Activated CD8-positive, alpha-beta T cell treated with anti-CD3 and anti-CD28 coated beads, Interleukin-2, amount 10 ng/mL, durations not matched to agents 7 days and 5 days (primary cell): ENCODE measurements around the gene OPA3. TPM values are rescaled to one million over a fixed set of nuclear protein-coding genes. Genes with fewer than 3 reads are reported as not detected.

ENCODE experiments used
- ATAC-seq: fragments of 150-1000 bp; cut with Tn5 transposase; one replicate; pipeline ENCODE4 v1.10.0; 2021; ENCODE audit warnings: moderate library complexity
- CTCF ChIA-PET: fragments of 350-600 bp; sonication (Branson Sonifier 250); formaldehyde crosslinking; loops from one replicate; lab custom pipeline; 2021; ENCODE audit warnings: antibody characterized with exemption; lab: Charles Lee
- POLR2A ChIA-PET: fragments of 350-600 bp; sonication (Branson Sonifier 250); formaldehyde crosslinking; loops from one replicate; lab custom pipeline; 2021; ENCODE audit warnings: antibody characterized with exemption; lab: Charles Lee
- DNase-seq: peaks from one replicate; pipeline ENCODE4 v3.0.0-alpha.2; 2020
- H3K27ac Mint-ChIP-seq: one replicate; pipeline ENCODE4 v1.8.0; 2021; ENCODE audit warnings: mild to moderate bottlenecking, mixed read lengths
- H3K27me3 Mint-ChIP-seq: one replicate; pipeline ENCODE4 v1.8.0; 2021; ENCODE audit warnings: low read depth, mixed read lengths
- H3K36me3 Mint-ChIP-seq: one replicate; pipeline ENCODE4 v1.8.0; 2021; ENCODE audit warnings: low read depth, mixed read lengths
- H3K4me1 Mint-ChIP-seq: one replicate; pipeline ENCODE4 v1.8.0; 2021; ENCODE audit warnings: low read depth, mixed read lengths
- H3K4me3 Mint-ChIP-seq: one replicate; pipeline ENCODE4 v1.8.0; 2021; ENCODE audit warnings: mild to moderate bottlenecking, mixed read lengths
- H3K9me3 Mint-ChIP-seq: one replicate; pipeline ENCODE4 v1.8.0; 2022; ENCODE audit warnings: mixed read lengths; ENCODE audit not compliant: insufficient read depth
- total RNA-seq, 2 experiments: library from RNA; stranded (reverse); gene quantifications; one replicate each; pipeline ENCODE4 v1.2.3, GENCODE V29; 2021

The OPA3 gene
- total RNA-seq, 2 experiments from 2014 or later = 13.4 to 14.9 TPM

GRCh38 chr19:45597425-45598111, 13.0 kb upstream of the OPA3 start:
- ChIA-PET CTCF (interaction anchor here (0.9 to 5.1 kb wide), 4 partner anchors 9 to 81 kb away, joined by 3 to 20 read pairs (median 4); no protein-coding TSS in a partner anchor), POLR2A (interaction anchor here (1.1 kb wide), 1 partner anchor 41 kb away, joined by 4 read pairs; the partner anchor contains the start of gene EML2)
- peaks cover 31% of the 10 kb centered on the region for H3K4me1 Mint-ChIP-seq

DNA sequence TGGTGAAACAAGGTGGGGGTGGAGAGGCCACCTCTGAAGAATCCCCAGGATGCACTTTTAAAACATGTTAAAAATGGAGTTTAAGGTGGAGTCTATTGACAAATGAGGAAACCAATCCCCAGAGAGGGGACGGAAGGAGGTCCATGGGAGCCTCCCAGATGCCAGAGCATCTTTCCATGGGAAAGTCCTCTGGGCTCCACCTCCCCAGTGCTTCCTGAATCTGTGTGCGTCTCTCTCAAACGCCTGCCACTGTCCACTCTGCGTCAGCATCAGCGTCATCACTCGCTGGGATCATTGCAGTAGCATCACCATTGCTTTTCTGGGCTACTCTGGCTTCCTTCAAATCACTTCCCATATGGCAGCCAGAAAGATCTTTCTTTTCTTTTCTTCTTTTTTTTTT, 11.2 kb upstream of the OPA3 start:
- no peaks in the 10 kb centered on the region for H3K36me3 Mint-ChIP-seq
- H3K4me1 Mint-ChIP-seq = peaks cover 37% of the 10 kb centered on the region
- no peak for ATAC-seq
- H3K4me3 Mint-ChIP-seq = no peak overlapping the region
- no peak for DNase-seq
- ChIA-PET POLR2A (no interaction called here), CTCF (interaction anchor here (1.5 to 5.1 kb wide), 3 partner anchors 10 to 47 kb away, joined by 3 to 20 read pairs (median 11); partner anchors contain the start of gene EML2)
- H3K27ac Mint-ChIP-seq = no peak overlapping the region
- peaks cover 53% of the 10 kb centered on the region for H3K27me3 Mint-ChIP-seq
- no peaks in the 10 kb centered on the region for H3K9me3 Mint-ChIP-seq

More at GRCh38 chr19:45597425-45598111, 13.0 kb upstream of the OPA3 start:
- ATAC-seq (no peak), DNase-seq (no peak)
- H3K27ac Mint-ChIP-seq = no peak overlapping the region
- no peaks in the 10 kb centered on the region for H3K9me3 Mint-ChIP-seq
- no peaks in the 10 kb centered on the region for H3K36me3 Mint-ChIP-seq
- H3K27me3 Mint-ChIP-seq = peaks cover 58% of the 10 kb centered on the region
- no peak overlapping the region for H3K4me3 Mint-ChIP-seq

GRCh38 chr19:45593520-45593919, 8.9 kb upstream of the OPA3 start:
- ATAC-seq (no peak), DNase-seq (no peak)
- ChIA-PET CTCF (interaction anchor here (1.2 to 5.1 kb wide), 2 partner anchors 49 to 108 kb away, joined by 3 to 20 read pairs; no protein-coding TSS in a partner anchor), POLR2A (no interaction called here)
- Mint-ChIP-seq H3K27ac (no peak overlapping the region), H3K9me3 (no peaks in the 10 kb centered on the region), H3K4me1 (peaks cover 24% of the 10 kb centered on the region), H3K36me3 (no peaks in the 10 kb centered on the region), H3K27me3 (peaks cover 47% of the 10 kb centered on the region), H3K4me3 (no peak overlapping the region)

DNA sequence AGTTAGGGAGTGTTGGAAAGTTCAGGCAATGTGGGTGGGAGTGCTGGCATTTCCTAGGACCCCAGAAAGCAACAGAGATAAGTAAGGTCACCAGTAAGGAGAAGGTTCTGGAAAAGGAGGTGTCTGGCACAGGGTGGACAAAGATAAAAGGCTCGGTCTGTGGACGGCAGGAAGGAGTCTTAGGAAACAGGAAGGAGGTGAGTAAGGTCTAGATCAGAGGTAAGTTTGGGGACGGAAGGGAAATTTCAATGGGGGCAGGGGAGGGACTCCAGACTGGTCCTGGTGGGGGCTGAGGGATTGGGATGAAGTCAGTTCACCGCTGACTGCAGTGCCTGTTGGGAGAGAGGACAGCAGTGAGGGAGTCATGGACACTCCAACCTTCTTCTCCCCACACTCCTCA, 7.8 kb upstream of the OPA3 start:
- ChIA-PET CTCF (interaction anchor here (2.2 kb wide), 1 partner anchor 50 kb away, joined by 26 read pairs; no protein-coding TSS in a partner anchor), POLR2A (no interaction called here)
- no peaks in the 10 kb centered on the region for H3K9me3 Mint-ChIP-seq
- H3K36me3 Mint-ChIP-seq = no peaks in the 10 kb centered on the region
- H3K4me1 Mint-ChIP-seq = peaks cover 16% of the 10 kb centered on the region
- H3K4me3 Mint-ChIP-seq = no peak overlapping the region
- H3K27ac Mint-ChIP-seq = no peak overlapping the region
- peaks cover 36% of the 10 kb centered on the region for H3K27me3 Mint-ChIP-seq
- DNase-seq (no peak), ATAC-seq (no peak)

DNA sequence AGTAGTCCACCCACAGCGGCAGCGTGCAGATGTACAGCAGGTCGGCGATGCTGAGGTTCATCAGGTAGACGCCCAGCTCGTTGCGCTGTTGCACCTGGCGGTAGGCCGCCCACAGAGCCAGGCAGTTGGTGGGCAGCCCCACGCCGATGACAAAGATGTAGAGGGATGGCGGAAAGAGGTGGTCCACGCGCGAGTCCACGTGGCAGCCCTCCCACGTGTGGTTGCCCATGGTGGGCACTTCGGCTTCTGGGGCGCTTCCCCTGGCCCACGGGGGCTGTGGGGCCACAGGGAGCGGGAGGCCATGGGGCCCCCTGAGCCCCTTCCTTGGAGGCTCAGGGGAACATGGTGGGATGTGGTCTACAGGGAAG, 7.0 kb upstream of the OPA3 start:
- Mint-ChIP-seq H3K27me3 (peaks cover 31% of the 10 kb centered on the region), H3K4me3 (no peak overlapping the region), H3K9me3 (no peaks in the 10 kb centered on the region), H3K36me3 (no peaks in the 10 kb centered on the region), H3K27ac (no peak overlapping the region), H3K4me1 (peaks cover 16% of the 10 kb centered on the region)
- no peak for ATAC-seq
- ChIA-PET POLR2A (interaction anchor here (0.9 kb wide), 1 partner anchor 50 kb away, joined by 4 read pairs; no protein-coding TSS in a partner anchor), CTCF (interaction anchor here (0.9 to 2.2 kb wide), 6 partner anchors 16 to 101 kb away, joined by 3 to 26 read pairs (median 3); partner anchors contain the start of genes QPCTL and SNRPD2)
- DNase-seq = no peak

DNA sequence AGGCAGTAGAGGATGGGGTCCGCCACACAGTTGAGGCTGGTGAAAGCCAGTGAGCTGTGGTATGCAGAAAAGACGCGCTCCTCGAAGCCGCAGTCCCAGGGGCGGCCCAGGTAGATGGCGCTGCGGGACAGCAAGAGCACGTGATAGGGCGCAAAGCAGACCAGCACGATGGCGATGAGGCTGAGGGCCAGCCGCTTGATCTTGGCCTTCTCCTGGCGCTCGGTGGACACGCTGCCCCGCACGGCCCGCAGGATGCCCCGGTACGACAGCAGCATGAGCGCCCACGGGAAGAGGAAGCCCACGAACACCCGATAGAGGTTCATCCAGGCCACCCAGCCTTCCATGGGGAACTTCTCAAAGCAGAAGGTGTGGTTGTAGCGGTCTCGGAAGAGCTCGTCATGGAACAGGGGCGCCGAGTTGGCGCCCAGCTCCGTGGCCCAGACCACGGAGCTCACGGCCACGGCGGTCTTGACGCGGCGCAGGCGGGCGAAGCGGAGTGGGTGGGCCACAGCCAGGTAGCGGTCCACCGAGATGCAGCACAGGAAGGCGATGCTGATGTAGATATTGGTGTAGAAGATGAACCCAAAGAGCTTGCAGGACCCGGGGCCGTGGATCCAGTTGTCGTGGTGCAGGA, 6.5 kb upstream of the OPA3 start:
- peak; percentile 72 for ATAC-seq
- no peak overlapping the region for H3K4me3 Mint-ChIP-seq

GRCh38 chr19:45590300-45591003, 5.8 kb upstream of the OPA3 start:
- no peaks in the 10 kb centered on the region for H3K9me3 Mint-ChIP-seq
- ChIA-PET CTCF (interaction anchor here (0.6 to 2.2 kb wide), 9 partner anchors 17 to 1838 kb away, joined by 3 to 26 read pairs (median 3); partner anchors contain the start of genes QPCTL and SNRPD2), POLR2A (interaction anchor here (0.9 kb wide), 1 partner anchor 52 kb away, joined by 4 read pairs; no protein-coding TSS in a partner anchor)
- no peak for DNase-seq
- peaks cover 18% of the 10 kb centered on the region for H3K4me1 Mint-ChIP-seq
- H3K27ac Mint-ChIP-seq = no peak overlapping the region
- ATAC-seq = no peak
- no peak overlapping the region for H3K4me3 Mint-ChIP-seq
- H3K27me3 Mint-ChIP-seq = peaks cover 27% of the 10 kb centered on the region
- no peaks in the 10 kb centered on the region for H3K36me3 Mint-ChIP-seq

More for the DNA sequence above, 6.5 kb upstream of the OPA3 start:
- Mint-ChIP-seq H3K9me3 (no peaks in the 10 kb centered on the region), H3K4me1 (peaks cover 16% of the 10 kb centered on the region), H3K36me3 (no peaks in the 10 kb centered on the region), H3K27me3 (peaks cover 27% of the 10 kb centered on the region), H3K27ac (no peak overlapping the region)
- CTCF ChIA-PET = interaction anchor here (0.6 to 2.2 kb wide), 9 partner anchors 17 to 1839 kb away, joined by 3 to 26 read pairs (median 3); partner anchors contain the start of genes QPCTL and SNRPD2
- POLR2A ChIA-PET = interaction anchor here (0.9 kb wide), 1 partner anchor 51 kb away, joined by 4 read pairs; no protein-coding TSS in a partner anchor
- peak; percentile 60 for DNase-seq

DNA sequence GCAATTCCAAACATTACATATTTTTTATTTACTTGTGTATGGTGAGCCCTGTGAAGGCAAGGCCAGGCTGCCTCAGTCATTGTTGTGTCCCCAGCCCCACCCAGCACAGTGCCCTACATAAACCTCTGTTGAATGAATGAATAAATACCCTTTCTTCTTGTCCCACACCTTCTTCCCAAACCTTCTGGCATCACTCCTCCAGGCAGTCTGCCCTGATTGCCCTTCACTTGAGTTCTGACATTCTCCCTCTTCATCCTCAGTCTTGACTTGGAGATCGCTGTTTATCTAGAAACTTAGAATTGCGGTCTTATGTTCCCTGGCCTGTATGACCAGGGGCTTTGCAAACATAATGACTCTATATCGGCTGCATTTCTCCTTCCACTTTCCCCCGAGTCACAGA, 5.2 kb upstream of the OPA3 start:
- Mint-ChIP-seq H3K27me3 (peaks cover 27% of the 10 kb centered on the region), H3K4me3 (no peak overlapping the region), H3K27ac (no peak overlapping the region), H3K36me3 (no peaks in the 10 kb centered on the region), H3K4me1 (peaks cover 25% of the 10 kb centered on the region), H3K9me3 (no peaks in the 10 kb centered on the region)
- ATAC-seq (no peak), DNase-seq (no peak)
- ChIA-PET POLR2A (no interaction called here), CTCF (no interaction called here)

- Mint-ChIP-seq H3K36me3 (peaks cover 2% of the 10 kb centered on the region), H3K9me3 (no peaks in the 10 kb centered on the region), H3K27me3 (peaks cover 24% of the 10 kb centered on the region), H3K27ac (no peak overlapping the region), H3K4me3 (no peak overlapping the region), H3K4me1 (peaks cover 26% of the 10 kb centered on the region)
- ATAC-seq = no peak
- ChIA-PET CTCF (no interaction called here), POLR2A (no interaction called here)
- DNase-seq = no peak
Measured at GRCh38 chr19:45587873-45588272, 3.3 kb upstream of the OPA3 start.

GRCh38 chr19:45585158-45585577, 566 bp upstream of the OPA3 start:
- POLR2A ChIA-PET = interaction anchor here (1.0 kb wide), 1 partner anchor 49 kb away, joined by 3 read pairs; no protein-coding TSS in a partner anchor
- peaks cover 15% of the 10 kb centered on the region for H3K4me1 Mint-ChIP-seq
- peaks cover 15% of the 10 kb centered on the region for H3K36me3 Mint-ChIP-seq
- no peak for ATAC-seq
- DNase-seq = no peak
- peak overlapping the region; percentile 92 for H3K4me3 Mint-ChIP-seq
- H3K27me3 Mint-ChIP-seq = peaks cover 12% of the 10 kb centered on the region
- CTCF ChIA-PET = interaction anchor here (0.8 to 2.9 kb wide), 6 partner anchors 27 to 214 kb away, joined by 3 to 13 read pairs (median 8); partner anchors contain the start of gene QPCTL
- H3K27ac Mint-ChIP-seq = peak overlapping the region; percentile 97
- no peaks in the 10 kb centered on the region for H3K9me3 Mint-ChIP-seq

GRCh38 chr19:45581576-45581975, 3.0 kb downstream of the OPA3 start:
- H3K4me3 Mint-ChIP-seq = no peak overlapping the region
- CTCF ChIA-PET = interaction anchor here (0.7 kb wide), 1 partner anchor 23 kb away, joined by 3 read pairs; no protein-coding TSS in a partner anchor

More at GRCh38 chr19:45581576-45581975, 3.0 kb downstream of the OPA3 start:
- Mint-ChIP-seq H3K27me3 (no peaks in the 10 kb centered on the region), H3K36me3 (peaks cover 15% of the 10 kb centered on the region), H3K9me3 (no peaks in the 10 kb centered on the region), H3K27ac (no peak overlapping the region), H3K4me1 (peaks cover 21% of the 10 kb centered on the region)
- DNase-seq = no peak
- POLR2A ChIA-PET = no interaction called here
- ATAC-seq = no peak
